ENCODE measurements around the gene CDH1.
A peak's percentile ranks its signal among the peaks of the same experiment; 100 is the strongest.

Gene CDH1

GRCh38 chr16:68843482-68844210 lies 106.6 kb downstream of the CDH1 start, which contains the start of gene TANGO6:
Gene TANGO6, plus strand, starts transcription at chr16:68843531. Its CDS starts 87 bp downstream, at chr16:68843618.
- DNase-seq (ENCODE audit: low read depth in 2 of 3, low spot score in 2 of 3): peak; percentile 80 to 83 (median 80)

GRCh38 chr16:68844211-68844564 lies 107.1 kb downstream of the CDH1 start:
- DNase-seq (ENCODE audit: low read depth in 2 of 3, low spot score in 2 of 3): no peak

GRCh38 chr16:68848786-68849185 lies 111.7 kb downstream of the CDH1 start:
- DNase-seq (ENCODE audit: low read depth in 2 of 3, low spot score in 2 of 3): no peak

- DNase-seq (ENCODE audit: low read depth in 2 of 3, low spot score in 2 of 3): no peak
These were observed 113.4 kb downstream of the CDH1 start for GRCh38 chr16:68850481-68850880.

GRCh38 chr16:68851601-68852000 lies 114.5 kb downstream of the CDH1 start:
- DNase-seq (ENCODE audit: low read depth in 2 of 3, low spot score in 2 of 3): no peak

GRCh38 chr16:68857479-68857878 lies 120.4 kb downstream of the CDH1 start:
- DNase-seq (ENCODE audit: low read depth in 2 of 3, low spot score in 2 of 3): no peak

GRCh38 chr16:68859828-68860227 lies 122.7 kb downstream of the CDH1 start:
- no peak for DNase-seq (ENCODE audit: low read depth in 2 of 3, low spot score in 2 of 3)

GRCh38 chr16:68860978-68861892 lies 124.1 kb downstream of the CDH1 start:
- DNase-seq (ENCODE audit: low read depth in 2 of 3, low spot score in 2 of 3): no peak

- no peak for DNase-seq (ENCODE audit: low read depth in 2 of 3, low spot score in 2 of 3)
These were observed 129.8 kb downstream of the CDH1 start for GRCh38 chr16:68866933-68867332.

GRCh38 chr16:68869492-68870088 lies 132.5 kb downstream of the CDH1 start:
- DNase-seq (ENCODE audit: low read depth in 2 of 3, low spot score in 2 of 3): no peak

GRCh38 chr16:68873635-68874471 lies 136.8 kb downstream of the CDH1 start:
- DNase-seq (ENCODE audit: low read depth in 2 of 3, low spot score in 2 of 3): no peak

- DNase-seq (ENCODE audit: low read depth in 2 of 3, low spot score in 2 of 3): no peak
These were observed 138.8 kb downstream of the CDH1 start for GRCh38 chr16:68875871-68876270.

GRCh38 chr16:68883685-68884084 lies 146.6 kb downstream of the CDH1 start:
- DNase-seq (ENCODE audit: low read depth in 2 of 3, low spot score in 2 of 3): no peak

- DNase-seq (ENCODE audit: low read depth in 2 of 3, low spot score in 2 of 3): no peak
These were observed 147.3 kb downstream of the CDH1 start for GRCh38 chr16:68884401-68884800.
